DMS114 treated with DMSO at 0.1 percent for 48 hours (cell line): ENCODE data around the gene STXBP1.

Experiments used
- DNase-seq: peaks from one replicate; lab custom pipeline; 2025; ENCODE audit not compliant: unreplicated experiment; lab: John Stamatoyannopoulos, UW

Gene STXBP1

DNA sequence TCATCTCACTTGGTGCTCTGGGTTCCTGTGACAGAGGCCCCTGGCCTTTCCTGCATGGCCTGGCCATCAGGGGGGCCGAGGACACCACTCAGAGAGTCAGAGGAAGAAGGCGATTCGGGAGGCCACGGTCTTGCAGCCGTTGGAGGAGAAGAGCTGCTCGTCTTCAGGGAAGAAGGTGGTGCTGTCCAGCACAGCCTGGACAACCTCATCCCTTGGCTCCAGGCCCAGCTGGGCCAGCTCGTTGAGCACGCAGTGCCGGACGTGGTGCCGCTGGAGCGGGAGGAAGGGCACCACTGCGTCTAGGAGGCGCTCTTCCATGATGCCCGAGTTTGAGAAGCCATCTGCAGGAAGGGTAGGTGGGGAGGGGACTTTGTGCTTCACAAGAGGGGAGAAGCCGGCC is 119.9 kb downstream of the STXBP1 start:
- no peak for DNase-seq

DNA sequence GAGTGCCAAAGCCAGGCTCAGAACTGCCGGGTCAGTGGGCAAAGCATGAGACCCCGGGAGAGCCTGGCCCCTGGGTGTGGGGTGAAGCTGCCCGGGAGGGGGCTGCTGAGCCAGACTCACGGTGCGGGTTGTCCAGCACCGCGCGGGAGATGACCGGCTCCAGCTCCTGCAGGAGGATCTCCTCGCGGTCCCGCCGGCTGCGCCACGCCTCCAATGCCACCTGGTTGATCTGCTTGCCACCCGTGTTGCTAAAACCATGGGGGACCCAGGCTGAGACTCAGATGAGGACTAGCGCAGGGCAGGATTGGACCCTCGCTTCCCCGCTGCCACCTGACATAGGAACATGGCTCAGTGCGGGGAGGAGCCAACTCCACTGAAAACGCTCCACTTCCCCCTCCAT is 120.4 kb downstream of the STXBP1 start:
- no peak for DNase-seq

DNA sequence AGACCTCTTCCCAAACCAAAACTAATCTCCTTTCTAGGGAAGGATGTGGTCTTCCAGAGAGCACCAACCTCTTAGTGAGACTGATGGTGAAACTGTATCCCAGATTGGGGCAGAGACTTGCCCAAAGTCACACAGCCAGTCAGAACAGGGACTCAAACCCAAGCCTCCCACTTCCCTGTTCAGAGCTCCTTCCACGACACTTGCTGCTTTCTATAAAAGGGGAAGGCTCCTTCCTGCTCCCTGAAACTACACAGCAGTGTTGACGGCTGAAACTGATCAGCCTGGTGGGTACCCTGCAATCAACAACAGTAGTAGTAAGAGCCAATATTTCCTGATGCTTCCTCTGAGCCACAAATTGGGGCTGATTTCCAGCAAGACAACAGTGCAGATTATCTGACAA is 121.5 kb downstream of the STXBP1 start:
- no peak for DNase-seq

DNA sequence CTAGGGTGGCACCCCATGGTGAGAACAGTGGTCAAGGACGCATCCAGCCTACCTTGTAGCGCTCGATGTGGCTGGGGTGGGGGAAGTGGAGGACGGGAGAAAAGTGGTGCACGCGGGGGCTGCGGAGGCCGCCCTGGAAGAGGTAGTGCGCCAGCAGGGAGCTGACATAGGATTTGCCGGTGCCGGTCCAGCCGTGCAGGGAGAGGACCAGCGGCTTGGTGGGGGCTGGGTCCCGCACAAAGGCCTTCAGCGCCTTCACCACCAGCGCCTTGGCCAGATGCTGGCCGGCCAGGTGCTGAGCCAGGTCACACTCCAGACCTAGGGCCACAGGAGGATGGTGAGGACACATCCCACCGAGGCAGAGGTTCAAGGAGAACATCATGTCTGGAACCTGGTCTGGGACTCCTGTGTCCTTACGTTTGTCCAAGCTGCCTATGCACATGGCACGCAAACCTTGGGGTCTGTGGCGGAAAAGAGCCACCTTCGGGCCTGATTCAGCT is 122.2 kb downstream of the STXBP1 start:
- DNase-seq: no peak

DNA sequence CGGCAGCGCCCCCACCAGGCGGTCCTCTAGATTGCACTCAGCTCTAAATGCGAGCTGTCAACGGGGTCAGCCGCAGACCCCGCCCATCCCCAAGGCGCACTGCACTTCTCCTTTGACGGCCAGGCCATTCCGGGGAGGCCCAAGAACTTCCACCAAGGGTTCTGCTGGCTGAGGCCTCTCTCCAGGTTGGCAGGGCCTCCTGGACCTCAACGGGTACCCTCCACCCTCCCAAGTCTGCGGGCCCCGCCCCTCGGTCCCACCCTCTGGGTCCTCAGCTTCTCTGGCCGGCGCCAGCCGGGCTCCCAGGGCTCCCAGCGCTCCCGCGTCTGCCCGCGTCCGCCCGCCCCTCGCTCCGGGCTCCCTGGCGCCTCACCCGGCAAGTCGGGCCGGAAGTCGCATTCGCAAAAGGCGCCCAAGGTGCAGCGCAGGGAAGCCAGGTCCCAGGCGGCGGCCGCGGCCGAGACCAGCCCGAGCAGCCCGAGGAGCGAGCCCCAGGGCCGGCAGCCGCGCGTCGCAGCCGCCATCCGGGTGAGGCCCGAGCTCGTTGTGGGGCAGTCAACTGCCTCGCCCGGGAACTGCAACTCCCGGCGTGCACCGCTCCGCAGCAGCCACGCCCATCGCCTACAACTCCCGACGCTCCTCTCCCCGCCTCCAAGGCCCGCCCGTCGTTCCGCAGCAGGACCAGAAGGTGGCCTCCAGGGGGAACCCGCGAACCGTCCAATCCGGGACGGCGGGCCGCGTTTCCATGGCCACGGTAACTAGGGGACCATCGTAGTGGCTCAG is 122.9 kb downstream of the STXBP1 start, which contains the start of gene TOR2A:
TOR2A (minus strand) TSS at position 548 of the 783 bp plus-strand sequence; CDS start at position 524, 24 bp downstream.
- peak; percentile 85 for DNase-seq

DNA sequence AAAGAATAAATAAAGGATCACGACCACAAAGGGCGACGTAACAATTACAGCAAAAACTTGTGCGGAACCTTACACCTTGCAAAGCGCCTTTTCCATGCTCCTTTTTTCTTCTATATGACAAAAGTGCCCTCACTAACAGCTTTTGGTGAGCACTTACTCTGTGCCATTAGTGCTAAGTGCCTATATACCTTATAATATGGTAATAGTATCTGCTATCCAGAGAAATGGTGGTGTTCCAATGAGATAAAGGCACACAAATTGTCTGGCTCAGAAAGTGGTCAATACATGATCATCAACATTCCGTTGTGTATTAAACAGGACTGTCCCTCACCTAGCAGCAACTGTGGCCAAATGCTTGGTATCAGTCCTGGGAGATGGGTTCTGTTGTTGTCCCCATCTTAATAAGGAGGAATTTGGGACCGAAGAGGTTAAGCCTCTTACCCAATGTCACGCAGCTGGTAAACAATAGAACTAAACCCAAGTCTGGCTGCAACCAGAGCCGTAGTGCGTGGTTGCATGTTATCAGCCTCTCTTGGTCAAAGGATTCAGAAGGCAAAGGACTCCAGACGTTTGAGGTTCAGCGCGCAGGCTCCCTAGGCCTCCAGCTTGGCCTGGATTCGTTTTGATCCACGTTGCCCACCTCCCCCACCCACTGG is 123.6 kb downstream of the STXBP1 start:
- DNase-seq: no peak

DNA sequence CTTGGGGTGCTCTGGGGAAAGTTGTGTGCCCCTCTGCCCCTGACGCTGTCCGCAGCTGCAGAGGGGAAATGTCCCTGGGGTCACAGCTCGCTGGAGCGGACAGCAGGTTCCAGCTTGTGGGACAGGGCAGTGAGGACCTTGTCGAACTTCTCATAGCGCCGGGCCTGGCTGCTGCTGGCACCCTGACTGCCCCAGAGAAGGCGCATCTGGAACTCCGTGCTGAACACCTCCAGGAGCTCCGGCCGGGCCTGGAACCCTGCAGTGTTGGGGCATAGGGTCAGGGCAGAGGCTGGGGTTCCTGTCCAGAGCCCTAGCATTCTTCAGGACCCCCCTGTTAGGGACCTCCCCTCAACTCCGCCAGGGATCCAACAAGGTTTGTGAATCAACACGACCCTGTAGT is 126.6 kb downstream of the STXBP1 start:
- no peak for DNase-seq

DNA sequence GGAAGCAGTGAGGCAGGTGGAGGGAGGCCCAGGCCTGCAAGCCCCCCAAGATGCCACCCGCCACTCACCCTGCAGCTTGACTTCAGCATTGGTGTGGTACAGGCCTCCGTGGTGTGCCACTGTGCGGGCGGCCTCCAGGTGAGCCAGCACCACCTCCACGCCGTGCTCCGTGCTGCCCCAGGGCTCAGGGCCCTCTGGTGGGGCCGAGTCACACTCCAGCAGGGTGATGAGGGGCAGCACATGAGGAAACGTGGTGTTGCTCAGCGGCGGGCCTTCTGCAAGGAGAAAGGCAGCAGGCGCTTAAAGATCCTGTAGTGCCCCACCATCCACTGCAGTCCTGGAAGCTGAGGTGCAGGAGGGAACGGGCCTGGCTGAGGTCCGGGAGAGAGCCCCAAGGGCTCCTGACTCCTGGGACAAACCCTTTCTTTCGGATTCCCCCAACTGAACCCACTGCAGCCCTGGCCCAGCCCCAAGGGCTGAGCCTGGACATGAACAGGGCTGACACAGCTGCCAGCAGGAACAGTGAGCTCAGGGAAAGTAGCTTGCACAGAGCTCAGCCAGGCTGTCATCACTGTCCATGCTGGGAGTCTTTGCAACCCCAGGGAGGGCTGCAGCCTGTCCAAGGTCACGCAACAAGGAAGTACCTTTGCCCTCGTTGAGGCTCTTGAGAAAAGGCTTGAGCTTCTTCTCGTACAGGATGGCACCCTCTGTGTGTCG is 127.7 kb downstream of the STXBP1 start:
- no peak for DNase-seq

DNA sequence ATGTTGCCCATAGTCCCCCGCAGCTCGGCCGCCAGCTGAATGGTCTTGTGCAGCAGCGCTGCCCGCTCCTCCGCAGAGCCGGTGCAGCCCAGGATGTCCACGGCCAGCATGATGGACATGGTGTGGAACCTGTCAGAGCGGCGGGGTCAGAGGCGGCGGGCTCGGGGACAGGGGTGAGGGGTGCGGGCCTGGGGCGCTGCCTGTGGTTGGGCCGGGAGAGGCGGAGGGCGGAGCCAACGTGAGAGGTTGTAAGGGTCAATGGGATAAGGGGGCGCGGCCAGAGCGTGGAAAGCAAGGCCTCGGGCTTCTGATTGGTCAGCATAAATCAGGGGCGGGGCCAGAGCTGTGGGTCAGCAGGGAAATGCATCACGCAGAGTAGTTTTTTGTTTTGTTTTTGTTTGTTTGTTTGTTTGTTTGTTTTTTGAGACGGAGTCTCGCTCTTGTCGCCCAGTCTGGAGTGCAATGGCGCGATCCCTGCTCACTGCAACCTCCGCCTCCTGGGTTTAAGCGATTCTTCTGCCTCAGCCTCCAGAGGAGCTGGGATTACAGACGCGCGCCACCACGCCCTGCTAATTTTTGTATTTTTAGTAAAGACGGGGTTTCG is 129.9 kb downstream of the STXBP1 start:
- no peak for DNase-seq
